ENCODE data around the gene SPOP. TPM values are rescaled to one million over a fixed set of nuclear protein-coding genes. Genes with fewer than 3 reads are reported as not detected.

SPOP gene
- total and polyA plus RNA-seq, 2 experiments from 2014 or later, result 13.9 to 18.6 TPM

DNA sequence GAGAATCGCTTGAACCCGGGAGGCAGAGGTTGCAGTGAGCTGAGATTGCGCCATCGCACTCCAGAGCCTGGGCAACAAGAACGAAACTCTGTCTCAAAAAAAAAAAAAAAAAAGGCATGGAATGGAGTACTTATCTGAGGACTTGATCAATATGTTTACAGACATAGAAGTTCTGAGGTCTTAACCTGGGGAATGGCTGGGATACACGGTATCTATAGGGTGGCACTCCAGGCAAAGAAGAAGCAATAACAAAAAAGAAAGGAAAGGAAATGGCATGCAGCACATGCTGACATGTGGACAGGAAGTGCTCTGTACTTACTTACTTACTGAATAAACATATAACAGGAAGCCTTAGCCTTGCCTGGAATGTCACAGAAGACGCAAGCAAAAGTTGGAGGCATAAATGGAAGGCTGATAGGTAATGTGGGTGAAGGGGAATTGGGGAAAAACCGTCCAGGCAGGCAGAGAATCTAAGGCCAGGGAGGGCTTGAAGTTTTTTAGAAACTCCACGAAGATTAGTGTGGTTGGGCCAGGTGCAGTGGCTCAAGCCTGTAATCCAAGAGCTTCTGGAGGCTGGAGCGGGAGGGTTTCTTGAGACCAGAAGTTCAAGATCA, 10.1 kb upstream of the SPOP start:
- peaks cover 20% of the 10 kb centered on the region for H3K4me1 Mint-ChIP-seq
- Histone ChIP-seq H3K4me2 (peak overlapping the region; percentile 38; the same call in 1 of the 2 replicates), H3K79me2 (replicated peaks; ENCODE audit: insufficient read depth) (no peaks in the 10 kb centered on the region), H3K27me3 (ENCODE audit: insufficient read depth) (no peaks in the 10 kb centered on the region), H2AFZ (peak overlapping the region; percentile 87), H3K4me1 (ENCODE audit: insufficient read depth) (peaks cover 6% of the 10 kb centered on the region), H4K20me1 (replicated peaks; ENCODE audit: insufficient read depth) (no peaks in the 10 kb centered on the region), H3K36me3 (ENCODE audit: insufficient read depth) (no peaks in the 10 kb centered on the region), H3K9me2 (ENCODE audit: insufficient read depth) (no peaks in the 10 kb centered on the region), H3K4me3 (no peak overlapping the region), H3F3A (replicated peaks; ENCODE audit: low read depth) (no peaks in the 10 kb centered on the region), H3K27ac (ENCODE audit: low read depth) (no peak overlapping the region)
- TF ChIP-seq EZH2phosphoT487 (IDR thresholded peaks at IDR 0.05; ENCODE audit: unreplicated experiment) (no peak), JUNB (IDR thresholded peaks at IDR 0.05; ENCODE audit: unreplicated experiment) (no peak), CREB1 (CRISPR knock-in tag; IDR thresholded peaks at IDR 0.05; ENCODE audit: low read depth) (no peak), EZH2 (IDR thresholded peaks at IDR 0.05; ENCODE audit: low read depth, unreplicated experiment) (no peak), ZNF462 (CRISPR knock-in tag; IDR thresholded peaks at IDR 0.05) (no peak), STAT1 (IDR thresholded peaks at IDR 0.05; ENCODE audit: unreplicated experiment) (no peak), ZNF331 (CRISPR knock-in tag; IDR thresholded peaks at IDR 0.05; ENCODE audit: low read depth) (no peak), ZNF114 (CRISPR knock-in tag; IDR thresholded peaks at IDR 0.05) (no peak), POLR2AphosphoS5 (IDR thresholded peaks at IDR 0.05; ENCODE audit: low read depth) (no peak), NANOG (IDR thresholded peaks at IDR 0.05; ENCODE audit: borderline replicate concordance) (no peak)
- TF ChIP-seq, protein P1, sequence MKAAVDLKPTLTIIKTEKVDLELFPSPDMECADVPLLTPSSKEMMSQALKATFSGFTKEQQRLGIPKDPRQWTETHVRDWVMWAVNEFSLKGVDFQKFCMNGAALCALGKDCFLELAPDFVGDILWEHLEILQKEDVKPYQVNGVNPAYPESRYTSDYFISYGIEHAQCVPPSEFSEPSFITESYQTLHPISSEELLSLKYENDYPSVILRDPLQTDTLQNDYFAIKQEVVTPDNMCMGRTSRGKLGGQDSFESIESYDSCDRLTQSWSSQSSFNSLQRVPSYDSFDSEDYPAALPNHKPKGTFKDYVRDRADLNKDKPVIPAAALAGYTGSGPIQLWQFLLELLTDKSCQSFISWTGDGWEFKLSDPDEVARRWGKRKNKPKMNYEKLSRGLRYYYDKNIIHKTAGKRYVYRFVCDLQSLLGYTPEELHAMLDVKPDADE (IDR thresholded peaks at IDR 0.05), result no peak
- TF ChIP-seq, protein P2, sequence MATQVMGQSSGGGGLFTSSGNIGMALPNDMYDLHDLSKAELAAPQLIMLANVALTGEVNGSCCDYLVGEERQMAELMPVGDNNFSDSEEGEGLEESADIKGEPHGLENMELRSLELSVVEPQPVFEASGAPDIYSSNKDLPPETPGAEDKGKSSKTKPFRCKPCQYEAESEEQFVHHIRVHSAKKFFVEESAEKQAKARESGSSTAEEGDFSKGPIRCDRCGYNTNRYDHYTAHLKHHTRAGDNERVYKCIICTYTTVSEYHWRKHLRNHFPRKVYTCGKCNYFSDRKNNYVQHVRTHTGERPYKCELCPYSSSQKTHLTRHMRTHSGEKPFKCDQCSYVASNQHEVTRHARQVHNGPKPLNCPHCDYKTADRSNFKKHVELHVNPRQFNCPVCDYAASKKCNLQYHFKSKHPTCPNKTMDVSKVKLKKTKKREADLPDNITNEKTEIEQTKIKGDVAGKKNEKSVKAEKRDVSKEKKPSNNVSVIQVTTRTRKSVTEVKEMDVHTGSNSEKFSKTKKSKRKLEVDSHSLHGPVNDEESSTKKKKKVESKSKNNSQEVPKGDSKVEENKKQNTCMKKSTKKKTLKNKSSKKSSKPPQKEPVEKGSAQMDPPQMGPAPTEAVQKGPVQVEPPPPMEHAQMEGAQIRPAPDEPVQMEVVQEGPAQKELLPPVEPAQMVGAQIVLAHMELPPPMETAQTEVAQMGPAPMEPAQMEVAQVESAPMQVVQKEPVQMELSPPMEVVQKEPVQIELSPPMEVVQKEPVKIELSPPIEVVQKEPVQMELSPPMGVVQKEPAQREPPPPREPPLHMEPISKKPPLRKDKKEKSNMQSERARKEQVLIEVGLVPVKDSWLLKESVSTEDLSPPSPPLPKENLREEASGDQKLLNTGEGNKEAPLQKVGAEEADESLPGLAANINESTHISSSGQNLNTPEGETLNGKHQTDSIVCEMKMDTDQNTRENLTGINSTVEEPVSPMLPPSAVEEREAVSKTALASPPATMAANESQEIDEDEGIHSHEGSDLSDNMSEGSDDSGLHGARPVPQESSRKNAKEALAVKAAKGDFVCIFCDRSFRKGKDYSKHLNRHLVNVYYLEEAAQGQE (IDR thresholded peaks at IDR 0.05; ENCODE audit: unreplicated experiment), result no peak
- TF ChIP-seq, protein P3, sequence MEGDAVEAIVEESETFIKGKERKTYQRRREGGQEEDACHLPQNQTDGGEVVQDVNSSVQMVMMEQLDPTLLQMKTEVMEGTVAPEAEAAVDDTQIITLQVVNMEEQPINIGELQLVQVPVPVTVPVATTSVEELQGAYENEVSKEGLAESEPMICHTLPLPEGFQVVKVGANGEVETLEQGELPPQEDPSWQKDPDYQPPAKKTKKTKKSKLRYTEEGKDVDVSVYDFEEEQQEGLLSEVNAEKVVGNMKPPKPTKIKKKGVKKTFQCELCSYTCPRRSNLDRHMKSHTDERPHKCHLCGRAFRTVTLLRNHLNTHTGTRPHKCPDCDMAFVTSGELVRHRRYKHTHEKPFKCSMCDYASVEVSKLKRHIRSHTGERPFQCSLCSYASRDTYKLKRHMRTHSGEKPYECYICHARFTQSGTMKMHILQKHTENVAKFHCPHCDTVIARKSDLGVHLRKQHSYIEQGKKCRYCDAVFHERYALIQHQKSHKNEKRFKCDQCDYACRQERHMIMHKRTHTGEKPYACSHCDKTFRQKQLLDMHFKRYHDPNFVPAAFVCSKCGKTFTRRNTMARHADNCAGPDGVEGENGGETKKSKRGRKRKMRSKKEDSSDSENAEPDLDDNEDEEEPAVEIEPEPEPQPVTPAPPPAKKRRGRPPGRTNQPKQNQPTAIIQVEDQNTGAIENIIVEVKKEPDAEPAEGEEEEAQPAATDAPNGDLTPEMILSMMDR (conservative IDR thresholded peaks at IDR 0.05; ENCODE audit: low read depth in 2 of 2), result no peak
- H3K27ac Mint-ChIP-seq, result no peak overlapping the region; the same call in 1 of the 2 replicates
- DNase-seq (ENCODE audit: low spot score), result no peak
- no peaks in the 10 kb centered on the region for H3K36me3 Mint-ChIP-seq (ENCODE audit: low read depth)
- no peaks in the 10 kb centered on the region for H3K9me3 Mint-ChIP-seq
- no peak overlapping the region; the same call in 2 of the 3 replicates for H3K4me3 Mint-ChIP-seq
- ATAC-seq, result no peak
- peaks cover 3% of the 10 kb centered on the region for H3K27me3 Mint-ChIP-seq (ENCODE audit: insufficient read depth, low read depth, poor library complexity)

Measured in GM23338 (cell line).